ENCODE data around the gene OR52H1. TPM values are rescaled to one million over a fixed set of nuclear protein-coding genes. Genes with fewer than 3 reads are reported as not detected.
"Not testable (repeated sequence)": the region's sequence is repeated elsewhere in the genome, so short reads cannot be mapped to it uniquely, and the experiment has no call there.

Gene OR52H1
- total RNA-seq, 6 experiments from 2014 or later, result not detected

DNA sequence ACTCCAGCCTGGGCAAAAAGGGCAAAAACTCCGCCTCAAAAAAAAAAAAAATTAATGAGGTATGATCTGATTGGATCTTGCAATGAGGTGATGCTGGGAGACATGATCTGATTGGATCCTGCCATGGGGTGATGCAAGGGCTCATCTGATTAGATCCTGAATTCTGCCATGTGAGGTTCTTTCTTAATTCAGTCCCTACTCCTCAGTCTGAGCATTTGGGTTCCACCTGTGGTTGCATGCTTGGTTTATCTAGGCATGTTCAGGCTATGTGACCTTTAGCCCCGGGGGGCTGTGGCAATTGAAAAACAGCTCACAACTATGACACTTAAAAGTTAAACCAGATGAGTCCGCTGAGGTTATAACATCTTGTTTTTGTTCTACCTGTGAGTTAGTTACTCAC is 43.3 kb upstream of the OR52H1 start:
- TF ChIP-seq, protein P1, sequence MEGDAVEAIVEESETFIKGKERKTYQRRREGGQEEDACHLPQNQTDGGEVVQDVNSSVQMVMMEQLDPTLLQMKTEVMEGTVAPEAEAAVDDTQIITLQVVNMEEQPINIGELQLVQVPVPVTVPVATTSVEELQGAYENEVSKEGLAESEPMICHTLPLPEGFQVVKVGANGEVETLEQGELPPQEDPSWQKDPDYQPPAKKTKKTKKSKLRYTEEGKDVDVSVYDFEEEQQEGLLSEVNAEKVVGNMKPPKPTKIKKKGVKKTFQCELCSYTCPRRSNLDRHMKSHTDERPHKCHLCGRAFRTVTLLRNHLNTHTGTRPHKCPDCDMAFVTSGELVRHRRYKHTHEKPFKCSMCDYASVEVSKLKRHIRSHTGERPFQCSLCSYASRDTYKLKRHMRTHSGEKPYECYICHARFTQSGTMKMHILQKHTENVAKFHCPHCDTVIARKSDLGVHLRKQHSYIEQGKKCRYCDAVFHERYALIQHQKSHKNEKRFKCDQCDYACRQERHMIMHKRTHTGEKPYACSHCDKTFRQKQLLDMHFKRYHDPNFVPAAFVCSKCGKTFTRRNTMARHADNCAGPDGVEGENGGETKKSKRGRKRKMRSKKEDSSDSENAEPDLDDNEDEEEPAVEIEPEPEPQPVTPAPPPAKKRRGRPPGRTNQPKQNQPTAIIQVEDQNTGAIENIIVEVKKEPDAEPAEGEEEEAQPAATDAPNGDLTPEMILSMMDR (IDR thresholded peaks at IDR 0.05), result no peak
- H3K27me3 Mint-ChIP-seq (ENCODE audit: insufficient read depth), result peaks cover 3% of the 10 kb centered on the region
- H3K27ac Mint-ChIP-seq, result no peak overlapping the region
- no peak for DNase-seq
- H3K4me3 Mint-ChIP-seq, result no peak overlapping the region
- peaks cover 9% of the 10 kb centered on the region for H3K36me3 Mint-ChIP-seq (ENCODE audit: low read depth)
- peaks cover 13% of the 10 kb centered on the region for H3K4me1 Mint-ChIP-seq (ENCODE audit: low read depth)
- no peaks in the 10 kb centered on the region for H3K9me3 Mint-ChIP-seq

DNA sequence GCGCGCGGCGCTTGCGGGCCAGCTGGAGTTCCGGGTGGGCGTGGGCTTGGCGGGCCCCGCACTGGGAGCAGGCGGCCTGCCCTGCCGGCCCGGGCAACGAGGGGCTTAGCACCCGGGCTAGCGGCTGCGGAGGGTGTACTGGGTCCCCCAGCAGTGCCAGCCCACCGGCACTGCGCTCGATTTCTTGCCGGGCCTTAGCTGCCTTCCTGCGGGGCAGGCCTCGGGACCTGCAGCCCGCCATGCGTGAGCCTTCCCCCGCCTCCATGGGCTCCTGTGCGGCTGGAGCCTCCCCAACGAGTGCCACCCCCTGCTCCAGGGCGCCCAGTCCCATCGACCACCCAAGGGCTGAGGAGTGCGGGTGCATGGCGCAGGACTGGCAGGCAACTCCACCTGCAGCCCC is 41.6 kb upstream of the OR52H1 start:
- not testable (repeated sequence) for H3K27me3 Mint-ChIP-seq (ENCODE audit: insufficient read depth); H3K4me1 Mint-ChIP-seq (ENCODE audit: low read depth); H3K9me3 Mint-ChIP-seq; H3K27ac Mint-ChIP-seq; H3K36me3 Mint-ChIP-seq (ENCODE audit: low read depth); DNase-seq; H3K4me3 Mint-ChIP-seq

DNA sequence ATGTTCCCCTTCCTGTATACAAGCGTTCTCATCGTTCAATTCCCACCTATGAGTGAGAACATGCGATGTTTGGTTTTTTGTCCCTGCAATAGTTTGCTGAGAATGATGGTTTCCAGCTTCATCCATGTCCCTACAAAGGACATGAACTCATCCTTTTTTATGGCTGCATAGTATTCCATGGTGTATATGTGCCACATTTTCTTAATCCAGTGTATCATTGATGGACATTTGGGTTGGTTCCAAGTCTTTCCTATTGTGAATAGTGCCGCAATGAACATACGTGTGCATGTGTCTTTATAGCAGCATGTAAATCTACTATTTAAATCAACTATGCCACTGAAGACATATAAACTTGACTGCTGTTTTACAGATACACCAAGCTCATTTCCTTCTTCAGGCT is 36.1 kb upstream of the OR52H1 start:
- H3K36me3 Mint-ChIP-seq (ENCODE audit: low read depth); H3K4me3 Mint-ChIP-seq; H3K4me1 Mint-ChIP-seq (ENCODE audit: low read depth); H3K27me3 Mint-ChIP-seq (ENCODE audit: insufficient read depth); H3K9me3 Mint-ChIP-seq; H3K27ac Mint-ChIP-seq; DNase-seq: not testable (repeated sequence)

DNA sequence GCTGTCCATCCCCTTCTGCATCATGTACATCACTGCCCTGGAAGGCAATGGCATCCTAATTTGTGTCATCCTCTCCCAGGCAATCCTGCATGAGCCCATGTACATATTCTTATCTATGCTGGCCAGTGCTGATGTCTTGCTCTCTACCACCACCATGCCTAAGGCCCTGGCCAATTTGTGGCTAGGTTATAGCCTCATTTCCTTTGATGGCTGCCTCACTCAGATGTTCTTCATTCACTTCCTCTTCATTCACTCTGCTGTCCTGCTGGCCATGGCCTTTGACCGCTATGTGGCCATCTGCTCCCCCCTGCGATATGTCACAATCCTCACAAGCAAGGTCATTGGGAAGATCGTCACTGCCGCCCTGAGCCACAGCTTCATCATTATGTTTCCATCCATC is 32.7 kb upstream of the OR52H1 start:
- TF ChIP-seq, protein P1 (IDR thresholded peaks at IDR 0.05), result no peak
- Mint-ChIP-seq H3K27ac (no peak overlapping the region), H3K4me3 (no peak overlapping the region), H3K9me3 (no peaks in the 10 kb centered on the region), H3K27me3 (ENCODE audit: insufficient read depth) (no peaks in the 10 kb centered on the region; the same call in 1 of the 2 replicates), H3K36me3 (ENCODE audit: low read depth) (no peaks in the 10 kb centered on the region), H3K4me1 (ENCODE audit: low read depth) (no peaks in the 10 kb centered on the region)
- no peak for DNase-seq

GRCh38 chr11:5580577-5580976 is 32.2 kb upstream of the OR52H1 start, which contains the start of gene OR52B6:
TSS of gene OR52B6 (plus strand) at chr11:5580877. CDS start at chr11:5580877, 0 bp downstream.
- no peak for DNase-seq
- Mint-ChIP-seq H3K9me3 (no peaks in the 10 kb centered on the region), H3K27ac (no peak within 1 kb of the TSS), H3K36me3 (ENCODE audit: low read depth) (no peaks in the 10 kb centered on the region), H3K4me3 (no peak within 1 kb of the TSS), H3K4me1 (ENCODE audit: low read depth) (no peaks in the 10 kb centered on the region), H3K27me3 (ENCODE audit: insufficient read depth) (no peaks in the 10 kb centered on the region; the same call in 1 of the 2 replicates)
- TF ChIP-seq, protein P1 (IDR thresholded peaks at IDR 0.05), result no peak

GRCh38 chr11:5577101-5577500 is 28.8 kb upstream of the OR52H1 start:
- no peaks in the 10 kb centered on the region for H3K36me3 Mint-ChIP-seq (ENCODE audit: low read depth)
- H3K4me3 Mint-ChIP-seq, result no peak overlapping the region
- no peak for DNase-seq
- no peak overlapping the region for H3K27ac Mint-ChIP-seq
- H3K4me1 Mint-ChIP-seq (ENCODE audit: low read depth), result no peaks in the 10 kb centered on the region
- no peaks in the 10 kb centered on the region; the same call in 1 of the 2 replicates for H3K27me3 Mint-ChIP-seq (ENCODE audit: insufficient read depth)
- TF ChIP-seq, protein P1 (IDR thresholded peaks at IDR 0.05), result no peak
- H3K9me3 Mint-ChIP-seq, result no peaks in the 10 kb centered on the region

GRCh38 chr11:5575152-5575551 is 26.8 kb upstream of the OR52H1 start:
- TF ChIP-seq, protein P1 (IDR thresholded peaks at IDR 0.05), result no peak
- no peak for DNase-seq
- H3K36me3 Mint-ChIP-seq (ENCODE audit: low read depth), result no peaks in the 10 kb centered on the region
- H3K4me1 Mint-ChIP-seq (ENCODE audit: low read depth), result no peaks in the 10 kb centered on the region
- no peaks in the 10 kb centered on the region for H3K9me3 Mint-ChIP-seq
- no peak overlapping the region for H3K4me3 Mint-ChIP-seq
- H3K27ac Mint-ChIP-seq, result no peak overlapping the region
- no peaks in the 10 kb centered on the region for H3K27me3 Mint-ChIP-seq (ENCODE audit: insufficient read depth)
